Measurements from ENCODE around the gene PTPRG.

DNA sequence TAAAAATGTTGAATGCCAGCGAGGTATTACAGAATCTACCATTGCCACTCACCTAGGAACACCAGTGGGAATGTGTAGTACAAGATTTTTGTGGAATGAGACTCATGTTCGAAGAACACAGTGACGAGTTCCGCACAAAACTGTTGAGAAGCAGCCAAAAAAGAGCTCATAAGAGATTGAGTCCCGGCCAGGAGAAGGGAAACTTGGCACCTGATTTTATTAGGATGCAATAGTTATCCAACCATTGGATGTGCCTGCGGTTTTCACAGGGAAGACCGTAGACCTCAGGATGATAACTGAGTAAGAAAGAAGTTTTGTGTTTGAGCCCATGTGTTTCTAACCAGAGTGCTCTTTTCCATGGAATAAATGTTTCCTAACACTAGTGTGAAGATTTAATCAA, 88.9 kb downstream of the PTPRG start:
- TF ChIP-seq NBN (IDR thresholded peaks at IDR 0.05) (no peak), SMC3 (IDR thresholded peaks at IDR 0.05; ENCODE audit: borderline replicate concordance, low read length) (no peak), CEBPB (IDR thresholded peaks at IDR 0.05; ENCODE audit: borderline replicate concordance in 1 of 2, low read depth in 2 of 2, low read length in 2 of 2) (no peak), NFYA (IDR thresholded peaks at IDR 0.05; ENCODE audit: borderline replicate concordance, low read depth, low read length) (no peak), NRF1 (conservative IDR thresholded peaks at IDR 0.05; ENCODE audit: low read depth, low read length) (no peak), TAF1 (IDR thresholded peaks at IDR 0.05; ENCODE audit: borderline replicate concordance, low read depth, low read length) (no peak), HCFC1 (IDR thresholded peaks at IDR 0.05; ENCODE audit: low read length) (no peak), ZNF384 (IDR thresholded peaks at IDR 0.05; ENCODE audit: borderline replicate concordance, low read depth, low read length) (no peak), SP1 (IDR thresholded peaks at IDR 0.05; ENCODE audit: low read depth, low read length) (no peak), PBX3 (IDR thresholded peaks at IDR 0.05; ENCODE audit: insufficient replicate concordance, low read depth, low read length) (no peak)
- TF ChIP-seq, protein P1, sequence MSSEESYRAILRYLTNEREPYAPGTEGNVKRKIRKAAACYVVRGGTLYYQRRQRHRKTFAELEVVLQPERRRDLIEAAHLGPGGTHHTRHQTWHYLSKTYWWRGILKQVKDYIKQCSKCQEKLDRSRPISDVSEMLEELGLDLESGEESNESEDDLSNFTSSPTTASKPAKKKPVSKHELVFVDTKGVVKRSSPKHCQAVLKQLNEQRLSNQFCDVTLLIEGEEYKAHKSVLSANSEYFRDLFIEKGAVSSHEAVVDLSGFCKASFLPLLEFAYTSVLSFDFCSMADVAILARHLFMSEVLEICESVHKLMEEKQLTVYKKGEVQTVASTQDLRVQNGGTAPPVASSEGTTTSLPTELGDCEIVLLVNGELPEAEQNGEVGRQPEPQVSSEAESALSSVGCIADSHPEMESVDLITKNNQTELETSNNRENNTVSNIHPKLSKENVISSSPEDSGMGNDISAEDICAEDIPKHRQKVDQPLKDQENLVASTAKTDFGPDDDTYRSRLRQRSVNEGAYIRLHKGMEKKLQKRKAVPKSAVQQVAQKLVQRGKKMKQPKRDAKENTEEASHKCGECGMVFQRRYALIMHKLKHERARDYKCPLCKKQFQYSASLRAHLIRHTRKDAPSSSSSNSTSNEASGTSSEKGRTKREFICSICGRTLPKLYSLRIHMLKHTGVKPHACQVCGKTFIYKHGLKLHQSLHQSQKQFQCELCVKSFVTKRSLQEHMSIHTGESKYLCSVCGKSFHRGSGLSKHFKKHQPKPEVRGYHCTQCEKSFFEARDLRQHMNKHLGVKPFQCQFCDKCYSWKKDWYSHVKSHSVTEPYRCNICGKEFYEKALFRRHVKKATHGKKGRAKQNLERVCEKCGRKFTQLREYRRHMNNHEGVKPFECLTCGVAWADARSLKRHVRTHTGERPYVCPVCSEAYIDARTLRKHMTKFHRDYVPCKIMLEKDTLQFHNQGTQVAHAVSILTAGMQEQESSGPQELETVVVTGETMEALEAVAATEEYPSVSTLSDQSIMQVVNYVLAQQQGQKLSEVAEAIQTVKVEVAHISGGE (CRISPR knock-in tag; IDR thresholded peaks at IDR 0.05): no peak
- TF ChIP-seq, protein P2, sequence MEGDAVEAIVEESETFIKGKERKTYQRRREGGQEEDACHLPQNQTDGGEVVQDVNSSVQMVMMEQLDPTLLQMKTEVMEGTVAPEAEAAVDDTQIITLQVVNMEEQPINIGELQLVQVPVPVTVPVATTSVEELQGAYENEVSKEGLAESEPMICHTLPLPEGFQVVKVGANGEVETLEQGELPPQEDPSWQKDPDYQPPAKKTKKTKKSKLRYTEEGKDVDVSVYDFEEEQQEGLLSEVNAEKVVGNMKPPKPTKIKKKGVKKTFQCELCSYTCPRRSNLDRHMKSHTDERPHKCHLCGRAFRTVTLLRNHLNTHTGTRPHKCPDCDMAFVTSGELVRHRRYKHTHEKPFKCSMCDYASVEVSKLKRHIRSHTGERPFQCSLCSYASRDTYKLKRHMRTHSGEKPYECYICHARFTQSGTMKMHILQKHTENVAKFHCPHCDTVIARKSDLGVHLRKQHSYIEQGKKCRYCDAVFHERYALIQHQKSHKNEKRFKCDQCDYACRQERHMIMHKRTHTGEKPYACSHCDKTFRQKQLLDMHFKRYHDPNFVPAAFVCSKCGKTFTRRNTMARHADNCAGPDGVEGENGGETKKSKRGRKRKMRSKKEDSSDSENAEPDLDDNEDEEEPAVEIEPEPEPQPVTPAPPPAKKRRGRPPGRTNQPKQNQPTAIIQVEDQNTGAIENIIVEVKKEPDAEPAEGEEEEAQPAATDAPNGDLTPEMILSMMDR (IDR thresholded peaks at IDR 0.05 in 2 of 3, conservative IDR thresholded peaks at IDR 0.05 in 1 of 3; ENCODE audit: control insufficient read depth in 2 of 3, extremely low read depth in 1 of 3, insufficient read depth in 1 of 3, low read depth in 3 of 3, low read length in 3 of 3): no peak
- TF ChIP-seq, protein P3, sequence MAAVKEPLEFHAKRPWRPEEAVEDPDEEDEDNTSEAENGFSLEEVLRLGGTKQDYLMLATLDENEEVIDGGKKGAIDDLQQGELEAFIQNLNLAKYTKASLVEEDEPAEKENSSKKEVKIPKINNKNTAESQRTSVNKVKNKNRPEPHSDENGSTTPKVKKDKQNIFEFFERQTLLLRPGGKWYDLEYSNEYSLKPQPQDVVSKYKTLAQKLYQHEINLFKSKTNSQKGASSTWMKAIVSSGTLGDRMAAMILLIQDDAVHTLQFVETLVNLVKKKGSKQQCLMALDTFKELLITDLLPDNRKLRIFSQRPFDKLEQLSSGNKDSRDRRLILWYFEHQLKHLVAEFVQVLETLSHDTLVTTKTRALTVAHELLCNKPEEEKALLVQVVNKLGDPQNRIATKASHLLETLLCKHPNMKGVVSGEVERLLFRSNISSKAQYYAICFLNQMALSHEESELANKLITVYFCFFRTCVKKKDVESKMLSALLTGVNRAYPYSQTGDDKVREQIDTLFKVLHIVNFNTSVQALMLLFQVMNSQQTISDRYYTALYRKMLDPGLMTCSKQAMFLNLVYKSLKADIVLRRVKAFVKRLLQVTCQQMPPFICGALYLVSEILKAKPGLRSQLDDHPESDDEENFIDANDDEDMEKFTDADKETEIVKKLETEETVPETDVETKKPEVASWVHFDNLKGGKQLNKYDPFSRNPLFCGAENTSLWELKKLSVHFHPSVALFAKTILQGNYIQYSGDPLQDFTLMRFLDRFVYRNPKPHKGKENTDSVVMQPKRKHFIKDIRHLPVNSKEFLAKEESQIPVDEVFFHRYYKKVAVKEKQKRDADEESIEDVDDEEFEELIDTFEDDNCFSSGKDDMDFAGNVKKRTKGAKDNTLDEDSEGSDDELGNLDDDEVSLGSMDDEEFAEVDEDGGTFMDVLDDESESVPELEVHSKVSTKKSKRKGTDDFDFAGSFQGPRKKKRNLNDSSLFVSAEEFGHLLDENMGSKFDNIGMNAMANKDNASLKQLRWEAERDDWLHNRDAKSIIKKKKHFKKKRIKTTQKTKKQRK (IDR thresholded peaks at IDR 0.05; ENCODE audit: low read depth, low read length): no peak
